ENCODE results near the gene ANKFN1.

Gene ANKFN1

GRCh38 chr17:56310782-56311181 lies 157.5 kb downstream of the ANKFN1 start:
- no peak for DNase-seq (ENCODE audit: low read depth)
- H3K4me3 ChIP-seq (ENCODE audit: low read depth, low read length): no peak overlapping the region
- TF ChIP-seq, protein P1, sequence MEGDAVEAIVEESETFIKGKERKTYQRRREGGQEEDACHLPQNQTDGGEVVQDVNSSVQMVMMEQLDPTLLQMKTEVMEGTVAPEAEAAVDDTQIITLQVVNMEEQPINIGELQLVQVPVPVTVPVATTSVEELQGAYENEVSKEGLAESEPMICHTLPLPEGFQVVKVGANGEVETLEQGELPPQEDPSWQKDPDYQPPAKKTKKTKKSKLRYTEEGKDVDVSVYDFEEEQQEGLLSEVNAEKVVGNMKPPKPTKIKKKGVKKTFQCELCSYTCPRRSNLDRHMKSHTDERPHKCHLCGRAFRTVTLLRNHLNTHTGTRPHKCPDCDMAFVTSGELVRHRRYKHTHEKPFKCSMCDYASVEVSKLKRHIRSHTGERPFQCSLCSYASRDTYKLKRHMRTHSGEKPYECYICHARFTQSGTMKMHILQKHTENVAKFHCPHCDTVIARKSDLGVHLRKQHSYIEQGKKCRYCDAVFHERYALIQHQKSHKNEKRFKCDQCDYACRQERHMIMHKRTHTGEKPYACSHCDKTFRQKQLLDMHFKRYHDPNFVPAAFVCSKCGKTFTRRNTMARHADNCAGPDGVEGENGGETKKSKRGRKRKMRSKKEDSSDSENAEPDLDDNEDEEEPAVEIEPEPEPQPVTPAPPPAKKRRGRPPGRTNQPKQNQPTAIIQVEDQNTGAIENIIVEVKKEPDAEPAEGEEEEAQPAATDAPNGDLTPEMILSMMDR (conservative IDR thresholded peaks at IDR 0.05; ENCODE audit: low read depth, low read length): no peak

GRCh38 chr17:56313201-56313600 lies 159.9 kb downstream of the ANKFN1 start:
- TF ChIP-seq, protein P1 (conservative IDR thresholded peaks at IDR 0.05; ENCODE audit: low read depth, low read length): no peak
- no peak overlapping the region for H3K4me3 ChIP-seq (ENCODE audit: low read depth, low read length)
- no peak for DNase-seq (ENCODE audit: low read depth)

GRCh38 chr17:56314026-56314425 lies 160.8 kb downstream of the ANKFN1 start:
- no peak overlapping the region for H3K4me3 ChIP-seq (ENCODE audit: low read depth, low read length)
- TF ChIP-seq, protein P1 (conservative IDR thresholded peaks at IDR 0.05; ENCODE audit: low read depth, low read length): no peak
- no peak for DNase-seq (ENCODE audit: low read depth)

DNA sequence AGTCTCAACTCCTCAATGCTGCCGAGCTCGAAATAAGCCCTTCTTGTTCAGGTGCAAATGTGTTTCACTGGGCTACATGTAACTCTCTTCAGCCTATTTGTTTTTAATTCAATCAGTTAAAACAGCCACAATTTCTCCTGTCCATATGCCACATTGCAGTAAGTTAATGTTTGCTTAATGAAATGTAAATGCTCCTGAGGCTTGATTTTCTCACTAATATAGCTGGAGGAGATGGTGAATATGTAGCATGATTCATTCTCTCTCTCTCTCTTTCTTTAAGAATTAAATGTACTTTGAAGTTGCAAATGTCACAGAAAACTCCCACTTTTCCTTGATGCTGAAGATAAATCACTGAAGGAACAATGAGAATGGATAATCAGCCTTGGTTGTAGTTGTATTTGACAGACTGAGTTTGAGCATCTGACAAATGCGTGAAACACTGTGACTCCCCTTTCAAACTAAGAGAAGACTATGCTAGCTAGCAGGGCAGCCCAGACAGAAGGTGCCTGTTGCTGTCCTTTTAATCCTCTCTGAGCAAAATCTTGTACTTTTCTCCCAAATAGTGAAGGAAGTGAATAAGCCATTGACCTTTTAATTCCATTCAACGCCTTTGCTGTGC lies 161.8 kb downstream of the ANKFN1 start:
- TF ChIP-seq, protein P1 (conservative IDR thresholded peaks at IDR 0.05; ENCODE audit: low read depth, low read length): no peak
- no peak for DNase-seq (ENCODE audit: low read depth)
- no peak overlapping the region for H3K4me3 ChIP-seq (ENCODE audit: low read depth, low read length)

- no peak overlapping the region for H3K4me3 ChIP-seq (ENCODE audit: low read depth, low read length)
- no peak for DNase-seq (ENCODE audit: low read depth)
- TF ChIP-seq, protein P1 (conservative IDR thresholded peaks at IDR 0.05; ENCODE audit: low read depth, low read length): no peak
Measured at GRCh38 chr17:56316604-56317003, 163.3 kb downstream of the ANKFN1 start.

DNA sequence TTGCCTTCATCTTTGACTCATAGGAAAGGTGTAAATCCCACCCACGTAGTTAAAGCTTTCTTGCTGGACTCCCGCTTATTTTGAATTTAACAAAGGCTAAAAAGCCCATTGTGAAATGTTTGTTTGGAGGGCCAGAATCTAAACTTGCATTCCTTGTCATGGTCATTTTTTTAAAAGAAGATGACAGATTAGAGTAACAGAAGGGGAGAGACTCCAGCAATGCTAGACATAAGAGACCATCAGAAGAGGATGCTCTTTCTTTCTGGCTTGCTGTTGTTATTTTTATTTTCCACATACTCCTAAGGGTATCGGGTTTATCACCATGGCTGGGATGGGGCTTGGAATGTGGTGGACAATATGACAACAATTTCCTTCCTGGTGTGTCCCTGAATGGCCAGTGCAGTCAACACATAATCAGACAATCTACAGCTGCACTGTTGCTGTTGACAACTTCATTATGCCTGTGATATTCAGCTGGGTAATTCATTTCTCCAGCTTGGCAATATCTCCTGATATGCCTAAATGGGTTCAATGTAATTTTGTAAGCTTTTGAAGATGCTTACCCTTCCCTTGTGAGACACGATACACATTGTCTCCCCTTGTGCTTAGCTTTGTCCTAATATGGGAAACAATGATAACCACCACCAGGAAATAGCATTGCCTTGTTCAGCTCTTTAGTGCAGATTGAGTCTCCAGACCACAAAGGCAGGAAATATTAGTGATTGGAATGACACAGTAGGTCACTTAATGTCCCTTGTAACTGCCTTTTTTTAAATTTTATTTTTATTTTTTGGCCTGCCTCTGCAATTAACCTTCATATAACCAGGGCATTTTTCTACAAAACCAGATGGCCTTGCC lies 164.3 kb downstream of the ANKFN1 start:
- no peak overlapping the region for H3K4me3 ChIP-seq (ENCODE audit: low read depth, low read length)
- TF ChIP-seq, protein P1 (conservative IDR thresholded peaks at IDR 0.05; ENCODE audit: low read depth, low read length): no peak
- DNase-seq (ENCODE audit: low read depth): no peak
